Epithelial cell of esophagus (primary cell): Measurements from ENCODE around the gene GPRC5C.

Source experiments
- DNase-seq: peaks from one replicate; pipeline ENCODE4 v3.0.0; 2010; ENCODE audit warnings: low read depth
- H3K4me3 ChIP-seq: 2 replicates; pipeline ENCODE4 v1.5.1; 2011; ENCODE audit warnings: mild to moderate bottlenecking, low read length, control low read depth
- CTCF ChIP-seq: IDR thresholded peaks from 2 replicates; pipeline ENCODE4 v1.5.1; 2011; ENCODE audit warnings: low read depth, mild to moderate bottlenecking, low read length, control low read depth, inconsistent platforms; ENCODE audit not compliant: insufficient read depth; ENCODE audit errors: missing control alignments

Gene GPRC5C

DNA sequence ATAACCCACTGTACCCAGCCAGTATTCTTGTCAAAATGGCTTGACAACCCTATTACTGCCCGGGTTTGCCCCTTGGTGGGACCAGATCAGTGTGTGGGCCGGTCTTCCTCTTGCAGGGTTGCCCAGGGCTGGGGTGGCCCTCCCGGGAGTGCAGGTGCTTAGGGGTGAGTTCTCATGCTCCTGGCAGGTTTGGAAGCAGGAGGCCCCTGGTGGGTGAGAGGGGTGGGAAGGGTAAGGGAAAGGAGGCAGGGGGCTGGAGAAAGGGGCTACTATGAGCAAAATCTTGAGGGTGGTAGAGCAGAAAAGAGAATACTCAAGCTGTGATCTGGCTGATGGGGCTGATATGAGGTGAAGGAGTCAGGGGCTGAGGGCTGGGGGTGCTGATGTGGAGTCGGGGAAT, 41.0 kb downstream of the GPRC5C start:
- H3K4me3 ChIP-seq = no peak overlapping the region
- no peak for DNase-seq
- no peak for TF ChIP-seq CTCF

DNA sequence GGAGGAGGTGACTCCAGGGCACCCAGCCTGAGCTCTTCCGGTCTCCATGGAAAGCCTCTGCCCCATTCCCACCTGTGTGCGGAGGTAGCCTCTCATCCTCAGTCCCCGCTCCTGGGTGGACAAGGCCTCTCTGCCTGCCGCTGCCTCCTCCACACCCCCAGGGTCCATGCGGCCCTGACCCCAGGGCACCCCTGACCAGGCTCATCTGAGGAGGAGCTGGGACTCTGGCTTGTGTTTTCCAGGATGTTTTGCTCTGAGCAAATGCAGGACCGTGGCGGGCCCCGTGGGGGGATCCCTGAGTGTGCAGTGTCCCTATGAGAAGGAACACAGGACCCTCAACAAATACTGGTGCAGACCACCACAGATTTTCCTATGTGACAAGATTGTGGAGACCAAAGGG, 41.4 kb downstream of the GPRC5C start:
- no peak for TF ChIP-seq CTCF
- no peak for DNase-seq
- no peak overlapping the region for H3K4me3 ChIP-seq

DNA sequence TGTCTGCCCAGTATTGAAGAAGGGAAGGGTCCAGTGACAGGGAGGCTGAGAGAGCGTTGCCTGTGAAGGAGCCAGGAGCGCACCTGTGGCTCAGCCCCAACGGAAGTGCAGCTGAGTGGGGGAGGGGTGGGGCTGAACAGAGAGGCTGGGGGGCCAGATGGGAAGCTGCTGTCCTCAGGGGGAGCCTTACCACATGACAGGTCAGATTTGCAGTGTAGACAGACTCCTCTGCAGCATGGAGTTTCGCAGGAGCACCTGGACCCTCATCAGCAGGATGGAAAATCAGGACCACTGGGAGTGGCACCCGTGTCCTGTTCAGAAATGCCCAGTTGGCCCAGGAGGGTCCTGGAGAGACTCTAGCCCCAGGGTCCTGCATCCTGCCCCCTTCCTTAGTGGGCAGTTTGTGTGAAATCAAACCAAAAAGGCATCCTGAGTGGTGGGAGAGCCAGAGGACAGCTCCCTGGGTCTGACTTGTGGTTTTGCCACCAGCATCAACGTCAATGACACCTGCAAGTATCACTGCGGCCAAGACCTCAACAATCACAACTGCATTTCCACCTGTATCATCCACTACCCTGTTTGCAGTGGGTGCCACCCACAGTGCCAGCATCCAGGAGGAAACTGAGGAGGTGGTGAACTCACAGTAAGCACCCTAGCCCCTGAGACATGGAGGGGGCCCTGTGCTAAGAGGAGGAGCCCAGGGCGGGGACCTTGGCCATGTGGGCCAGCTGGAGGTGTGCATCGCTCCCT, 42.3 kb downstream of the GPRC5C start:
- H3K4me3 ChIP-seq = no peak overlapping the region
- TF ChIP-seq CTCF = no peak
- DNase-seq = no peak

DNA sequence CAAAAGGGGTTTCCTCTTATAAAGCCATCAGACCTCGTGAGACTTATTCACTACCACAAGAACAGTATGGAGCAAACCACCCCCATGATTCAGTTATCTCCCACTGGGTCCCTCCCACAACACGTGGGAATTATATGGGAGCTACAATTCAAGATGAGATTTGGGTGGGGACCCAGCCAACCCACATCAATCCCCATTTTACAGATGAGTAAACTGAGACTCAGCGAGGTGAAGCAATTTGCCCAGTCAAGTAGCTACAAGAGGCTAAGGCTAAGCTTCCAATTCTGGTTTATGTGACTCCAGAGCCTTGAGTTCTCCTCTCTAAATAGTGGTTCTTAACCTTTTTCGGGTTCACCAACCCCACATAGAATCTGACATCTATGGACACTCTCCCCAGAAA, 43.3 kb downstream of the GPRC5C start:
- no peak for DNase-seq
- H3K4me3 ChIP-seq = no peak overlapping the region
- TF ChIP-seq CTCF = no peak

DNA sequence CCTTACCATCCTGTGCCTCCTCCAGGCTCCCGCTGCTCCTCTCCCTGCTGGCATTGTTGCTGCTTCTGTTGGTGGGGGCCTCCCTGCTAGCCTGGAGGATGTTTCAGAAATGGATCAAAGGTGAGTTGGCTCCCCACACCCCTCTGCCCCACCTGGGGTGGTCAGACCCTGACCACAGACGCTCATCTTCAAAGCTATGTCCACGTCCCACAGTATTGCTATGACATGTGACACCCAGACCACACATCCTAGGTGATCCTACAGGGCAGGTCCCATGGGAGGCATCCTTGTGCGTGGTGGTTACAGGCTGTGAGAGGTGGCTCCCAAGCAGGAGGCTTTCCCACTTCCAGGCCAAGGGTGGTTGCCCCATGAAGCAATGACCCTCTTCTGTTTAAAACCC, 45.5 kb downstream of the GPRC5C start:
- no peak overlapping the region for H3K4me3 ChIP-seq
- DNase-seq = no peak
- no peak for TF ChIP-seq CTCF

GRCh38 chr17:74478420-74479100, 46.7 kb downstream of the GPRC5C start:
- no peak for DNase-seq
- TF ChIP-seq CTCF = no peak
- no peak overlapping the region for H3K4me3 ChIP-seq
